Measurements from ENCODE around the gene SULT2B1.

GRCh38 chr19:48506138-48506733 is 45.7 kb upstream of the SULT2B1 start:
- TF ChIP-seq GATA2 (IDR thresholded peaks at IDR 0.05; ENCODE audit: low read depth, low read length), result no peak
- TF ChIP-seq GATA3 (IDR thresholded peaks at IDR 0.05; ENCODE audit: low read depth, low read length), result no peak

Measured in SH-SY5Y (cell line).